Neural cell (in vitro differentiated cells): ENCODE results near the gene OTUD3.

Experiments used
- EP300 ChIP-seq: fragments of 450-650 bp; conservative IDR thresholded peaks from 2 replicates; pipeline ENCODE4 v1.6.1; 2014; ENCODE audit warnings: antibody characterized with exemption, mild to moderate bottlenecking, moderate library complexity; ENCODE audit not compliant: poor library complexity, severe bottlenecking
- EZH2 ChIP-seq: fragments of 200-600, 300-800 bp; shearing (Covaris generic), sonication (generic); IDR thresholded peaks from 2 replicates; pipeline ENCODE4 v1.6.1; 2014; ENCODE audit warnings: antibody characterized with exemption, low read length, borderline replicate concordance, mild to moderate bottlenecking; ENCODE audit not compliant: insufficient read depth, poor library complexity, severe bottlenecking
- RAD21 ChIP-seq: fragments of 450-650 bp; conservative IDR thresholded peaks from 2 replicates; pipeline ENCODE4 v1.6.1; 2014; ENCODE audit warnings: antibody characterized with exemption, mild to moderate bottlenecking, moderate library complexity
- SMC3 ChIP-seq: fragments of 450-650 bp; conservative IDR thresholded peaks from 2 replicates; pipeline ENCODE4 v1.6.1; 2014; ENCODE audit warnings: antibody characterized with exemption, mild to moderate bottlenecking, moderate library complexity; ENCODE audit not compliant: poor library complexity
- TF ChIP-seq, protein P1 (sequence below): fragments of 450-650 bp; IDR thresholded peaks from 2 replicates; pipeline ENCODE4 v1.5.1; 2014; ENCODE audit warnings: antibody characterized with exemption, mild to moderate bottlenecking, moderate library complexity; ENCODE audit not compliant: poor library complexity, severe bottlenecking
- TF ChIP-seq, protein P2 (sequence below): IDR thresholded peaks from 2 replicates; pipeline ENCODE4 v1.6.1; 2012; ENCODE audit warnings: borderline replicate concordance

DNA sequence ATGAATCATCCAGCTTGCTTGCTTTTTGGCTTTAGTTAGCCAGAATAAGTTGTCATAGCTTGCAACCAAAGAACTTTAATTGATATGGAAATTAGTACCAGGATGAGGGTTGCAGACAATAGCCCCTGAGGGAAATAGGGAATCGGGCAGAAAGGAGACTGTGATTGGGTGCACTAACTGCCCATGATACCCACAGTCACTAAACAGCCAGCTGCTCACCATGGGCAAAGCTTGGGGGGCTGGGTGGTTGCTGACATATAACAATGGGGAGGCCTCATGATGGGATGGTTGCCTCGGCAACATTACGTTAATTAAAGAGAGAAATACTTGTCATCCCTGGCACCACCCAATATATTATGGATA lies 59.0 kb downstream of the OTUD3 start:
- TF ChIP-seq EP300 (no peak), SMC3 (no peak), RAD21 (no peak), EZH2 (no peak)
- TF ChIP-seq, protein P1, sequence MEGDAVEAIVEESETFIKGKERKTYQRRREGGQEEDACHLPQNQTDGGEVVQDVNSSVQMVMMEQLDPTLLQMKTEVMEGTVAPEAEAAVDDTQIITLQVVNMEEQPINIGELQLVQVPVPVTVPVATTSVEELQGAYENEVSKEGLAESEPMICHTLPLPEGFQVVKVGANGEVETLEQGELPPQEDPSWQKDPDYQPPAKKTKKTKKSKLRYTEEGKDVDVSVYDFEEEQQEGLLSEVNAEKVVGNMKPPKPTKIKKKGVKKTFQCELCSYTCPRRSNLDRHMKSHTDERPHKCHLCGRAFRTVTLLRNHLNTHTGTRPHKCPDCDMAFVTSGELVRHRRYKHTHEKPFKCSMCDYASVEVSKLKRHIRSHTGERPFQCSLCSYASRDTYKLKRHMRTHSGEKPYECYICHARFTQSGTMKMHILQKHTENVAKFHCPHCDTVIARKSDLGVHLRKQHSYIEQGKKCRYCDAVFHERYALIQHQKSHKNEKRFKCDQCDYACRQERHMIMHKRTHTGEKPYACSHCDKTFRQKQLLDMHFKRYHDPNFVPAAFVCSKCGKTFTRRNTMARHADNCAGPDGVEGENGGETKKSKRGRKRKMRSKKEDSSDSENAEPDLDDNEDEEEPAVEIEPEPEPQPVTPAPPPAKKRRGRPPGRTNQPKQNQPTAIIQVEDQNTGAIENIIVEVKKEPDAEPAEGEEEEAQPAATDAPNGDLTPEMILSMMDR = no peak
- TF ChIP-seq, protein P2, sequence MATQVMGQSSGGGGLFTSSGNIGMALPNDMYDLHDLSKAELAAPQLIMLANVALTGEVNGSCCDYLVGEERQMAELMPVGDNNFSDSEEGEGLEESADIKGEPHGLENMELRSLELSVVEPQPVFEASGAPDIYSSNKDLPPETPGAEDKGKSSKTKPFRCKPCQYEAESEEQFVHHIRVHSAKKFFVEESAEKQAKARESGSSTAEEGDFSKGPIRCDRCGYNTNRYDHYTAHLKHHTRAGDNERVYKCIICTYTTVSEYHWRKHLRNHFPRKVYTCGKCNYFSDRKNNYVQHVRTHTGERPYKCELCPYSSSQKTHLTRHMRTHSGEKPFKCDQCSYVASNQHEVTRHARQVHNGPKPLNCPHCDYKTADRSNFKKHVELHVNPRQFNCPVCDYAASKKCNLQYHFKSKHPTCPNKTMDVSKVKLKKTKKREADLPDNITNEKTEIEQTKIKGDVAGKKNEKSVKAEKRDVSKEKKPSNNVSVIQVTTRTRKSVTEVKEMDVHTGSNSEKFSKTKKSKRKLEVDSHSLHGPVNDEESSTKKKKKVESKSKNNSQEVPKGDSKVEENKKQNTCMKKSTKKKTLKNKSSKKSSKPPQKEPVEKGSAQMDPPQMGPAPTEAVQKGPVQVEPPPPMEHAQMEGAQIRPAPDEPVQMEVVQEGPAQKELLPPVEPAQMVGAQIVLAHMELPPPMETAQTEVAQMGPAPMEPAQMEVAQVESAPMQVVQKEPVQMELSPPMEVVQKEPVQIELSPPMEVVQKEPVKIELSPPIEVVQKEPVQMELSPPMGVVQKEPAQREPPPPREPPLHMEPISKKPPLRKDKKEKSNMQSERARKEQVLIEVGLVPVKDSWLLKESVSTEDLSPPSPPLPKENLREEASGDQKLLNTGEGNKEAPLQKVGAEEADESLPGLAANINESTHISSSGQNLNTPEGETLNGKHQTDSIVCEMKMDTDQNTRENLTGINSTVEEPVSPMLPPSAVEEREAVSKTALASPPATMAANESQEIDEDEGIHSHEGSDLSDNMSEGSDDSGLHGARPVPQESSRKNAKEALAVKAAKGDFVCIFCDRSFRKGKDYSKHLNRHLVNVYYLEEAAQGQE = no peak
